Measurements from ENCODE around the gene RHBDF2.

RHBDF2 gene

GRCh38 chr17:76500747-76501017 lies 541 bp downstream of the RHBDF2 start:
- DNase-seq (ENCODE audit: low read depth): no peak

GRCh38 chr17:76500074-76500746 lies 1.0 kb downstream of the RHBDF2 start:
- no peak for DNase-seq (ENCODE audit: low read depth)

GRCh38 chr17:76499267-76499667 lies 2.0 kb downstream of the RHBDF2 start:
- DNase-seq (ENCODE audit: low read depth): no peak

- no peak for DNase-seq (ENCODE audit: low read depth)
Measured at GRCh38 chr17:76498876-76499251, 2.4 kb downstream of the RHBDF2 start.

GRCh38 chr17:76497979-76498875 lies 3.0 kb downstream of the RHBDF2 start:
- no peak for DNase-seq (ENCODE audit: low read depth)

GRCh38 chr17:76497699-76497978 lies 3.6 kb downstream of the RHBDF2 start:
- DNase-seq (ENCODE audit: low read depth): no peak

- no peak for DNase-seq (ENCODE audit: low read depth)
Measured at GRCh38 chr17:76496464-76496863, 4.8 kb downstream of the RHBDF2 start.

- DNase-seq (ENCODE audit: low read depth): no peak
Measured at GRCh38 chr17:76495663-76496400, 5.4 kb downstream of the RHBDF2 start.

GRCh38 chr17:76493505-76494167 lies 7.6 kb downstream of the RHBDF2 start:
- no peak for DNase-seq (ENCODE audit: low read depth)

- DNase-seq (ENCODE audit: low read depth): no peak
Measured at GRCh38 chr17:76492989-76493501, 8.2 kb downstream of the RHBDF2 start.

- no peak for DNase-seq (ENCODE audit: low read depth)
Measured at GRCh38 chr17:76492123-76492988, 8.9 kb downstream of the RHBDF2 start.

GRCh38 chr17:76491271-76492122 lies 9.7 kb downstream of the RHBDF2 start:
- no peak for DNase-seq (ENCODE audit: low read depth)

- DNase-seq (ENCODE audit: low read depth): no peak
Measured at GRCh38 chr17:76490112-76490710, 11.0 kb downstream of the RHBDF2 start.

GRCh38 chr17:76487451-76488192 lies 13.6 kb downstream of the RHBDF2 start:
- DNase-seq (ENCODE audit: low read depth): no peak

GRCh38 chr17:76485569-76485968 lies 15.7 kb downstream of the RHBDF2 start:
- no peak for DNase-seq (ENCODE audit: low read depth)

GRCh38 chr17:76484228-76484725 lies 16.9 kb downstream of the RHBDF2 start:
- no peak for DNase-seq (ENCODE audit: low read depth)

GRCh38 chr17:76481071-76481655 lies 20.1 kb downstream of the RHBDF2 start:
- DNase-seq (ENCODE audit: low read depth): no peak

GRCh38 chr17:76480632-76481031 lies 20.6 kb downstream of the RHBDF2 start:
- no peak for DNase-seq (ENCODE audit: low read depth)

Measured in HS-27A (cell line).